T-helper 9 cell (primary cell): ENCODE results near the gene ENO2.
"Not testable (repeated sequence)": the region's sequence is repeated elsewhere in the genome, so short reads cannot be mapped to it uniquely, and the experiment has no call there.

Experiments used
- DNase-seq: peaks from one replicate; pipeline ENCODE4 v3.0.0-alpha.2; 2020
- total RNA-seq, 2 donors: gene quantifications; one replicate each; lab custom pipeline; 2026; lab: John Stamatoyannopoulos, UW

Gene ENO2
- total RNA-seq, result 76.5 to 114 reads per million in 2 donors

- peak; percentile 84 for DNase-seq
Observed at GRCh38 chr12:6914246-6914946, at the start of gene ENO2. Gene ENO2 (plus strand): TSS chr12:6914580. CDS start chr12:6915833, 1,253 bp downstream.

- DNase-seq, result not testable (repeated sequence)
Observed at GRCh38 chr12:6865307-6865706, 49.1 kb upstream of the ENO2 start.

- DNase-seq, result no peak
Observed at GRCh38 chr12:6866163-6866919, 48.0 kb upstream of the ENO2 start.

GRCh38 chr12:6866920-6867412 is 47.4 kb upstream of the ENO2 start:
- no peak for DNase-seq

GRCh38 chr12:6867413-6868210 is 46.8 kb upstream of the ENO2 start, which contains the start of gene TPI1:
Gene TPI1 (plus strand): TSS chr12:6867531. CDS start chr12:6867567, 36 bp downstream.
- DNase-seq, result peak; percentile 74

GRCh38 chr12:6868211-6869048 is 46.0 kb upstream of the ENO2 start:
- DNase-seq, result no peak

- peak; percentile 84 for DNase-seq
Observed at GRCh38 chr12:6869049-6870021, 45.0 kb upstream of the ENO2 start.

GRCh38 chr12:6870304-6870703 is 44.1 kb upstream of the ENO2 start:
- DNase-seq, result not testable (repeated sequence)

- no peak for DNase-seq
Observed at GRCh38 chr12:6871052-6871957, 43.1 kb upstream of the ENO2 start.

- DNase-seq, result peak; percentile 85
Observed at GRCh38 chr12:6872073-6873048, 42.0 kb upstream of the ENO2 start.

- DNase-seq, result peak; percentile 99
Observed at GRCh38 chr12:6873094-6874014, 41.0 kb upstream of the ENO2 start, which contains the start of gene SPSB2. Gene SPSB2 (minus strand): TSS chr12:6873303. CDS start chr12:6872901, 402 bp downstream.

GRCh38 chr12:6874015-6874368 is 40.4 kb upstream of the ENO2 start:
- not testable (repeated sequence) for DNase-seq

GRCh38 chr12:6879824-6880223 is 34.6 kb upstream of the ENO2 start:
- not testable (repeated sequence) for DNase-seq

- DNase-seq, result no peak
Observed at GRCh38 chr12:6883252-6883651, 31.1 kb upstream of the ENO2 start.

GRCh38 chr12:6883683-6884082 is 30.7 kb upstream of the ENO2 start:
- no peak for DNase-seq

- no peak for DNase-seq
Observed at GRCh38 chr12:6884539-6884938, 29.8 kb upstream of the ENO2 start.
